NCI-H345 treated with DMSO at 0.1 percent for 48 hours (cell line): ENCODE measurements around the gene PDK4.
"Not testable (repeated sequence)": the region's sequence is repeated elsewhere in the genome, so short reads cannot be mapped to it uniquely, and the experiment has no call there.

Experiments used
- DNase-seq: peaks from one replicate; lab custom pipeline; 2025; ENCODE audit not compliant: unreplicated experiment; lab: John Stamatoyannopoulos, UW

PDK4 gene

GRCh38 chr7:95578299-95578855 lies 17.9 kb downstream of the PDK4 start:
- DNase-seq = peak; percentile 68

- DNase-seq = no peak
Observed at GRCh38 chr7:95577137-95577536, 19.2 kb downstream of the PDK4 start.

GRCh38 chr7:95569720-95570119 lies 26.6 kb downstream of the PDK4 start:
- DNase-seq = no peak

- DNase-seq = no peak
Observed at GRCh38 chr7:95560674-95561073, 35.6 kb downstream of the PDK4 start.

GRCh38 chr7:95558864-95559263 lies 37.5 kb downstream of the PDK4 start:
- DNase-seq = no peak

GRCh38 chr7:95556777-95557176 lies 39.5 kb downstream of the PDK4 start:
- no peak for DNase-seq

GRCh38 chr7:95553939-95554338 lies 42.4 kb downstream of the PDK4 start:
- no peak for DNase-seq

GRCh38 chr7:95552010-95552926 lies 44.0 kb downstream of the PDK4 start:
- not testable (repeated sequence) for DNase-seq

- DNase-seq = no peak
Observed at GRCh38 chr7:95550546-95550945, 45.8 kb downstream of the PDK4 start.

- DNase-seq = peak; percentile 27
Observed at GRCh38 chr7:95549818-95550529, 46.3 kb downstream of the PDK4 start.

GRCh38 chr7:95547361-95548348 lies 48.7 kb downstream of the PDK4 start:
- no peak for DNase-seq

- DNase-seq = no peak
Observed at GRCh38 chr7:95546647-95547046, 49.7 kb downstream of the PDK4 start.

GRCh38 chr7:95545673-95546072 lies 50.6 kb downstream of the PDK4 start:
- no peak for DNase-seq

GRCh38 chr7:95545007-95545615 lies 51.2 kb downstream of the PDK4 start:
- DNase-seq = no peak

- no peak for DNase-seq
Observed at GRCh38 chr7:95544171-95544570, 52.1 kb downstream of the PDK4 start.

- DNase-seq = no peak
Observed at GRCh38 chr7:95543312-95543711, 53.0 kb downstream of the PDK4 start.

GRCh38 chr7:95540366-95540765 lies 56.0 kb downstream of the PDK4 start:
- DNase-seq = no peak

- DNase-seq = no peak
Observed at GRCh38 chr7:95539426-95539825, 56.9 kb downstream of the PDK4 start.

- no peak for DNase-seq
Observed at GRCh38 chr7:95537468-95537867, 58.8 kb downstream of the PDK4 start.

- DNase-seq = no peak
Observed at GRCh38 chr7:95536656-95537311, 59.5 kb downstream of the PDK4 start.
